ENCODE data around the gene EGFR.

Gene EGFR

DNA sequence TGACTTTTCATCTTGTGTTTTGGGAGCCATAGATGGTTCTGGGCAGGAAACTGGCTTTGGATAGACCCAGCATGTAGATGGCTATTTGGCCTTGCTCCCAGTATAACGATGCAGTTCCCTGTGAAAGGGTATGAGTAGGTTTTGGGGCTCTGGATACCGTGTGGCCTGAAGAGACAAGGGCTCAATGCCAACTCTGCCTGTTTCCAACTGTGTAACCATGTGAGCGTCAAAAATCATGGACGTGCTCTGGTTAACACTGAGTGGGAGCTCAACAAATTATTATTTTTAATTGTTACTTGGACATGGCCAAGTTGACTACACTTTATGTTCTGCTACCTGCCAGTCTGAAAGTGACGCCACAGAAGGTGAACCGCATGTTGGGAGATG is 41.8 kb downstream of the EGFR start (continued):
- TF ChIP-seq, protein P1, sequence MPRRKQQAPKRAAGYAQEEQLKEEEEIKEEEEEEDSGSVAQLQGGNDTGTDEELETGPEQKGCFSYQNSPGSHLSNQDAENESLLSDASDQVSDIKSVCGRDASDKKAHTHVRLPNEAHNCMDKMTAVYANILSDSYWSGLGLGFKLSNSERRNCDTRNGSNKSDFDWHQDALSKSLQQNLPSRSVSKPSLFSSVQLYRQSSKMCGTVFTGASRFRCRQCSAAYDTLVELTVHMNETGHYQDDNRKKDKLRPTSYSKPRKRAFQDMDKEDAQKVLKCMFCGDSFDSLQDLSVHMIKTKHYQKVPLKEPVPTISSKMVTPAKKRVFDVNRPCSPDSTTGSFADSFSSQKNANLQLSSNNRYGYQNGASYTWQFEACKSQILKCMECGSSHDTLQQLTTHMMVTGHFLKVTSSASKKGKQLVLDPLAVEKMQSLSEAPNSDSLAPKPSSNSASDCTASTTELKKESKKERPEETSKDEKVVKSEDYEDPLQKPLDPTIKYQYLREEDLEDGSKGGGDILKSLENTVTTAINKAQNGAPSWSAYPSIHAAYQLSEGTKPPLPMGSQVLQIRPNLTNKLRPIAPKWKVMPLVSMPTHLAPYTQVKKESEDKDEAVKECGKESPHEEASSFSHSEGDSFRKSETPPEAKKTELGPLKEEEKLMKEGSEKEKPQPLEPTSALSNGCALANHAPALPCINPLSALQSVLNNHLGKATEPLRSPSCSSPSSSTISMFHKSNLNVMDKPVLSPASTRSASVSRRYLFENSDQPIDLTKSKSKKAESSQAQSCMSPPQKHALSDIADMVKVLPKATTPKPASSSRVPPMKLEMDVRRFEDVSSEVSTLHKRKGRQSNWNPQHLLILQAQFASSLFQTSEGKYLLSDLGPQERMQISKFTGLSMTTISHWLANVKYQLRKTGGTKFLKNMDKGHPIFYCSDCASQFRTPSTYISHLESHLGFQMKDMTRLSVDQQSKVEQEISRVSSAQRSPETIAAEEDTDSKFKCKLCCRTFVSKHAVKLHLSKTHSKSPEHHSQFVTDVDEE (CRISPR knock-in tag; IDR thresholded peaks at IDR 0.05), result no peak
- TF ChIP-seq ZNF8 (CRISPR knock-in tag; IDR thresholded peaks at IDR 0.05) (no peak), PPARA (CRISPR knock-in tag; IDR thresholded peaks at IDR 0.05; ENCODE audit: borderline replicate concordance) (no peak), ZFP3 (CRISPR knock-in tag; IDR thresholded peaks at IDR 0.05) (no peak), BACH2 (CRISPR knock-in tag; IDR thresholded peaks at IDR 0.05; ENCODE audit: borderline replicate concordance) (no peak)
- TF ChIP-seq, protein P2, sequence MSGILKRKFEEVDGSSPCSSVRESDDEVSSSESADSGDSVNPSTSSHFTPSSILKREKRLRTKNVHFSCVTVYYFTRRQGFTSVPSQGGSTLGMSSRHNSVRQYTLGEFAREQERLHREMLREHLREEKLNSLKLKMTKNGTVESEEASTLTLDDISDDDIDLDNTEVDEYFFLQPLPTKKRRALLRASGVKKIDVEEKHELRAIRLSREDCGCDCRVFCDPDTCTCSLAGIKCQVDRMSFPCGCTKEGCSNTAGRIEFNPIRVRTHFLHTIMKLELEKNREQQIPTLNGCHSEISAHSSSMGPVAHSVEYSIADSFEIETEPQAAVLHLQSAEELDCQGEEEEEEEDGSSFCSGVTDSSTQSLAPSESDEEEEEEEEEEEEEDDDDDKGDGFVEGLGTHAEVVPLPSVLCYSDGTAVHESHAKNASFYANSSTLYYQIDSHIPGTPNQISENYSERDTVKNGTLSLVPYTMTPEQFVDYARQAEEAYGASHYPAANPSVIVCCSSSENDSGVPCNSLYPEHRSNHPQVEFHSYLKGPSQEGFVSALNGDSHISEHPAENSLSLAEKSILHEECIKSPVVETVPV (CRISPR knock-in tag; IDR thresholded peaks at IDR 0.05), result no peak
- TF ChIP-seq, protein P3, sequence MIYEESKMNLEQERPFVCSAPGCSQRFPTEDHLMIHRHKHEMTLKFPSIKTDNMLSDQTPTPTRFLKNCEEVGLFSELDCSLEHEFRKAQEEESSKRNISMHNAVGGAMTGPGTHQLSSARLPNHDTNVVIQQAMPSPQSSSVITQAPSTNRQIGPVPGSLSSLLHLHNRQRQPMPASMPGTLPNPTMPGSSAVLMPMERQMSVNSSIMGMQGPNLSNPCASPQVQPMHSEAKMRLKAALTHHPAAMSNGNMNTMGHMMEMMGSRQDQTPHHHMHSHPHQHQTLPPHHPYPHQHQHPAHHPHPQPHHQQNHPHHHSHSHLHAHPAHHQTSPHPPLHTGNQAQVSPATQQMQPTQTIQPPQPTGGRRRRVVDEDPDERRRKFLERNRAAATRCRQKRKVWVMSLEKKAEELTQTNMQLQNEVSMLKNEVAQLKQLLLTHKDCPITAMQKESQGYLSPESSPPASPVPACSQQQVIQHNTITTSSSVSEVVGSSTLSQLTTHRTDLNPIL (CRISPR knock-in tag; IDR thresholded peaks at IDR 0.05; ENCODE audit: low read depth), result no peak

DNA sequence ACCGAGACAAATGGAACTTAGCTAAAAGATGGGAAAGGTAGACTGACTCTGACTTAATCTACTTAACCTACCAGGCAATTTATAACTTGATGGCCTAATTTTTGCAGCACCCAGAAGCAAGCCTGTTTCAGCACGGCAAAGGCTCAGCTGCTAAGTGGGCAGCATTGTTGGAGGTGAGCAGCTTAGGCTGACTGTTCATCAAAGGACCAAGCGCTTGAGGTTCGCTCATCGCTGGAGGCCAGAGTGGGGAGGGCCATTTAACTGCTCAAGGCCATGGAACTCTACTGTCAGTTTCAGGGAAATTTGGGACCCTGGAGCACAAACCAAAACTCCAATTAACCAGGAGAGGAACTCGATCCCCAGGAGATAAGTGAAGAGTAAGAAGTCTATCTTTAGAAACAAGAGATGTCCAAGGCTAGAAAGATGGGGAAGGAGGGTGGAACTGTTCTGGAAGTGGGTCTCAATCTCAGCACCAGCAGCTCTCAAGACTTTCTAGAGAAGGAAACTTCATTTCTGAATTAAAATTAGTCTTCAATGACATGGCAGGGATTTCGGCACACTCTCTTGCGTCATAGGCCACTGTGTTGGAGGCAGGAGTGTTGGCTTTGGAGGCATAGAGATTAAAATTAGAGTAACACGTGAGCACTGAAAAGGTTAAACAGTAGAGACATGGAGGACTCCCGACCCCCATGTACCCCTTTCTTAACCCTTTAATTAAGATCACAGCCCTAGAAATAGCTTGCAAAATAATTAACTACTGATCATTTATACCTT is 43.1 kb downstream of the EGFR start:
- TF ChIP-seq ZC3H10 (CRISPR knock-in tag; IDR thresholded peaks at IDR 0.05), result no peak
- TF ChIP-seq CSDC2 (CRISPR knock-in tag; IDR thresholded peaks at IDR 0.05), result no peak
- TF ChIP-seq GLIS3 (CRISPR knock-in tag; IDR thresholded peaks at IDR 0.05), result no peak
- TF ChIP-seq BACH2 (CRISPR knock-in tag; IDR thresholded peaks at IDR 0.05; ENCODE audit: borderline replicate concordance), result no peak
- no peak for TF ChIP-seq TCF4 (CRISPR knock-in tag; IDR thresholded peaks at IDR 0.05; ENCODE audit: borderline replicate concordance)
- no peak for TF ChIP-seq ARNTL (CRISPR knock-in tag; IDR thresholded peaks at IDR 0.05; ENCODE audit: borderline replicate concordance, low read depth)
- TF ChIP-seq, protein P4, sequence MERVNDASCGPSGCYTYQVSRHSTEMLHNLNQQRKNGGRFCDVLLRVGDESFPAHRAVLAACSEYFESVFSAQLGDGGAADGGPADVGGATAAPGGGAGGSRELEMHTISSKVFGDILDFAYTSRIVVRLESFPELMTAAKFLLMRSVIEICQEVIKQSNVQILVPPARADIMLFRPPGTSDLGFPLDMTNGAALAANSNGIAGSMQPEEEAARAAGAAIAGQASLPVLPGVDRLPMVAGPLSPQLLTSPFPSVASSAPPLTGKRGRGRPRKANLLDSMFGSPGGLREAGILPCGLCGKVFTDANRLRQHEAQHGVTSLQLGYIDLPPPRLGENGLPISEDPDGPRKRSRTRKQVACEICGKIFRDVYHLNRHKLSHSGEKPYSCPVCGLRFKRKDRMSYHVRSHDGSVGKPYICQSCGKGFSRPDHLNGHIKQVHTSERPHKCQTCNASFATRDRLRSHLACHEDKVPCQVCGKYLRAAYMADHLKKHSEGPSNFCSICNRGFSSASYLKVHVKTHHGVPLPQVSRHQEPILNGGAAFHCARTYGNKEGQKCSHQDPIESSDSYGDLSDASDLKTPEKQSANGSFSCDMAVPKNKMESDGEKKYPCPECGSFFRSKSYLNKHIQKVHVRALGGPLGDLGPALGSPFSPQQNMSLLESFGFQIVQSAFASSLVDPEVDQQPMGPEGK (CRISPR knock-in tag; IDR thresholded peaks at IDR 0.05; ENCODE audit: borderline replicate concordance), result no peak
- no peak for TF ChIP-seq RARB (CRISPR knock-in tag; IDR thresholded peaks at IDR 0.05)
- no peak for TF ChIP-seq ESRRG (CRISPR knock-in tag; IDR thresholded peaks at IDR 0.05)
- no peak for TF ChIP-seq ZNF565 (CRISPR knock-in tag; conservative IDR thresholded peaks at IDR 0.05; ENCODE audit: low read depth)
- no peak for ATAC-seq

DNA sequence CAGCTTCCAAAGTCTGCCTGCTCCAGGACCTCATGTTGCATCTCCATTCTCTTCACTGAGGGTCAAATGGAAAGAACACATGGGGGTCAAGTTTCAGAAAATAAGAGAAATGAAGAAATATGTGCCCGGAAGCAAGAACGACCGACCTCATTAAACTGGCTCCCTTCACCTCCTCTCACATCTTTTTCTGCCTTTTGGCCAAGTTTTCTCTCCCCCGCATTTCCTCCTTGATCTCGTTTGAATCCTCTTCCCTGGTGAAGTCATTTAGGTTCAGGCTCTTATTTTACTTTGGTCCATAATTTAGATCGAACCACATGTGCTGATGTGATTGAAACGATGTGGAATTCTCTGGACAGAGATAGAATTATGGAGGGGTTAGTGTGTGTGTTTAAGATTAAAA is 44.2 kb downstream of the EGFR start:
- TF ChIP-seq TCF4 (CRISPR knock-in tag; IDR thresholded peaks at IDR 0.05; ENCODE audit: borderline replicate concordance), result no peak
- TF ChIP-seq ZFP3 (CRISPR knock-in tag; IDR thresholded peaks at IDR 0.05), result no peak
- TF ChIP-seq, protein P3 (CRISPR knock-in tag; IDR thresholded peaks at IDR 0.05; ENCODE audit: low read depth), result no peak
- TF ChIP-seq, protein P2 (CRISPR knock-in tag; IDR thresholded peaks at IDR 0.05), result no peak
- no peak for TF ChIP-seq ISL1 (CRISPR knock-in tag; IDR thresholded peaks at IDR 0.05)
- no peak for TF ChIP-seq ARNTL (CRISPR knock-in tag; IDR thresholded peaks at IDR 0.05; ENCODE audit: borderline replicate concordance, low read depth)
- TF ChIP-seq OSR1 (CRISPR knock-in tag; IDR thresholded peaks at IDR 0.05), result no peak
- TF ChIP-seq, protein P5, sequence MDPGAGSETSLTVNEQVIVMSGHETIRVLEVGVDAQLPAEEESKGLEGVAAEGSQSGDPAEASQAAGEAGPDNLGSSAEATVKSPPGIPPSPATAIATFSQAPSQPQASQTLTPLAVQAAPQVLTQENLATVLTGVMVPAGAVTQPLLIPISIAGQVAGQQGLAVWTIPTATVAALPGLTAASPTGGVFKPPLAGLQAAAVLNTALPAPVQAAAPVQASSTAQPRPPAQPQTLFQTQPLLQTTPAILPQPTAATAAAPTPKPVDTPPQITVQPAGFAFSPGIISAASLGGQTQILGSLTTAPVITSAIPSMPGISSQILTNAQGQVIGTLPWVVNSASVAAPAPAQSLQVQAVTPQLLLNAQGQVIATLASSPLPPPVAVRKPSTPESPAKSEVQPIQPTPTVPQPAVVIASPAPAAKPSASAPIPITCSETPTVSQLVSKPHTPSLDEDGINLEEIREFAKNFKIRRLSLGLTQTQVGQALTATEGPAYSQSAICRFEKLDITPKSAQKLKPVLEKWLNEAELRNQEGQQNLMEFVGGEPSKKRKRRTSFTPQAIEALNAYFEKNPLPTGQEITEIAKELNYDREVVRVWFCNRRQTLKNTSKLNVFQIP (CRISPR knock-in tag; IDR thresholded peaks at IDR 0.05; ENCODE audit: borderline replicate concordance, low read depth), result no peak
- no peak for TF ChIP-seq CSDC2 (CRISPR knock-in tag; IDR thresholded peaks at IDR 0.05)
- no peak for TF ChIP-seq ZC3H10 (CRISPR knock-in tag; IDR thresholded peaks at IDR 0.05)
- no peak for TF ChIP-seq PPARA (CRISPR knock-in tag; IDR thresholded peaks at IDR 0.05; ENCODE audit: borderline replicate concordance)
- no peak for TF ChIP-seq ESRRG (CRISPR knock-in tag; IDR thresholded peaks at IDR 0.05)
- no peak for TF ChIP-seq ZFP30 (CRISPR knock-in tag; IDR thresholded peaks at IDR 0.05)
- no peak for TF ChIP-seq BACH2 (CRISPR knock-in tag; IDR thresholded peaks at IDR 0.05; ENCODE audit: borderline replicate concordance)
- TF ChIP-seq ZNF8 (CRISPR knock-in tag; IDR thresholded peaks at IDR 0.05), result no peak
- no peak for TF ChIP-seq ZNF565 (CRISPR knock-in tag; conservative IDR thresholded peaks at IDR 0.05; ENCODE audit: low read depth)
- no peak for TF ChIP-seq ZNF70 (CRISPR knock-in tag; IDR thresholded peaks at IDR 0.05)
- ATAC-seq, result no peak

Measured in SK-N-SH treated with all-trans-retinoic acid at 6 μM for 48 hours (cell line).